ENCODE results near the gene DPAGT1.
"Not testable (repeated sequence)": the region's sequence is repeated elsewhere in the genome, so short reads cannot be mapped to it uniquely, and the experiment has no call there.

Gene DPAGT1

DNA sequence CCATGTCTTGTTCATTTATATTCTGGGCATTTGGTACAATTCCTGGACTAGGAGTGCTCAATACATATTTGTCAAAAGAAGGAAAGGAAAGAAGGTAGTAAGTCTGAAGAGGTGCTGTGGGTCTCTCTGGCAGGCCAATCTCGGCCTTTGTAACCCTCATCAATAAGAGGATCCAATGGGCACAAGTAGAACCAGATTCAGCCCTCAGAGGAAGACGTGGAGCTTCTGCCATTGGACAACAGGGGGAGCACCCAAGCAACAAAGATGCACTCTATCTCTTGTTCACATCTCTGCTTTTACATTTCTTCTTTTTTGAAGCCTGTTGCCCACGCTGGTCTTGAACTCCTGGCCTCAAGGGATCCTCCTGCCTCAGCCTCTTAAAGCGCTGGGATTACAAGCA is 36.3 kb downstream of the DPAGT1 start:
- CTCF ChIA-PET, result interaction anchor here (0.6 to 1.0 kb wide), 4 partner anchors 20 to 273 kb away, joined by 3 to 5 read pairs (median 4); partner anchors contain the start of gene HMBS
- H3K4me1 ChIP-seq (ENCODE audit: control insufficient read depth, insufficient read depth, low read length), result no peaks in the 10 kb centered on the region
- POLR2A ChIA-PET, result no interaction called here
- H3K4me3 ChIP-seq (ENCODE audit: low read depth, low read length), result no peak overlapping the region
- H3K36me3 ChIP-seq (ENCODE audit: control insufficient read depth in 2 of 2, insufficient read depth in 1 of 2, low read length in 2 of 2), result peaks cover 0 to 10% of the 10 kb centered on the region in 2 experiments; a peak in 1 of 3 replicates
- H3K27ac ChIP-seq (ENCODE audit: extremely low read depth, low read depth, low read length), result no peak overlapping the region
- TF ChIP-seq ZNF654 (tag by site-specific recombination; IDR thresholded peaks at IDR 0.05; ENCODE audit: low read depth), result peak; percentile 23; the same call in 1 of the 2 replicates
- no peak for TF ChIP-seq REPIN1 (tag by site-specific recombination; IDR thresholded peaks at IDR 0.05; ENCODE audit: low read depth)
- H3K9me3 ChIP-seq (ENCODE audit: control insufficient read depth, insufficient read depth, low read depth, low read length), result no peaks in the 10 kb centered on the region

- POLR2A ChIA-PET, result interaction anchor here (1.2 kb wide), 1 partner anchor 22 kb away, joined by 3 read pairs; the partner anchor contains the start of gene HMBS
- Histone ChIP-seq H3K36me3 (ENCODE audit: control insufficient read depth in 2 of 2, insufficient read depth in 1 of 2, low read length in 2 of 2) (no peaks in the 10 kb centered on the region), H3K27ac (ENCODE audit: extremely low read depth, low read depth, low read length) (no peak overlapping the region), H3K4me1 (ENCODE audit: control insufficient read depth, insufficient read depth, low read length) (no peaks in the 10 kb centered on the region), H3K9me3 (ENCODE audit: control insufficient read depth, insufficient read depth, low read depth, low read length) (no peaks in the 10 kb centered on the region), H3K4me3 (ENCODE audit: low read depth, low read length) (no peak overlapping the region)
- CTCF ChIA-PET, result interaction anchor here (0.7 kb wide), 1 partner anchor 88 kb away, joined by 3 read pairs; no protein-coding TSS in a partner anchor
- TF ChIP-seq ZIC2 (tag by site-specific recombination; IDR thresholded peaks at IDR 0.05) (no peak), ZNF175 (tag by site-specific recombination; IDR thresholded peaks at IDR 0.05) (no peak), ZNF624 (tag by site-specific recombination; IDR thresholded peaks at IDR 0.05) (no peak), KLF10 (tag by site-specific recombination; IDR thresholded peaks at IDR 0.05) (no peak), ELK4 (IDR thresholded peaks at IDR 0.05; ENCODE audit: borderline replicate concordance, low read depth, low read length) (no peak)
Observed at GRCh38 chr11:119062779-119063178, 38.9 kb downstream of the DPAGT1 start.

DNA sequence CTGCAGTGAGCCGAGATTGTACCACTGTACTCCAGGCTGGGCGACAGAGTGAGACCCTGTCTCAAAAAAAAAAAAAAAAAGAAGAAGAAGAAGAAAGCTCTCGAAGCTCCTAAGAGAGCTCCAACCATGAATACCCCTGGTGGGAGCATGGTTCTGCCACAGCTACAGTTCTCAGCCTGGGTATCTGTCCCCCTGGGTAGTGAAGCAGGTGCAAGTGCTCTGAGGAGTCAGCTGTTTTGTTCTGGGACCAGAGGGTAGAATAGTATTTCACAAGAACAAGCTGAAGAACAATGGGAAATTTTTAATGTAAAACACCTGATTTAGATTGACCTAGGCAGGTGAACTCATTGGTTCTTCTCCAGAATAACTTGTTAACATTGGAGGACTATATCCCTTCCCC is 40.4 kb downstream of the DPAGT1 start:
- TF ChIP-seq, protein P1, sequence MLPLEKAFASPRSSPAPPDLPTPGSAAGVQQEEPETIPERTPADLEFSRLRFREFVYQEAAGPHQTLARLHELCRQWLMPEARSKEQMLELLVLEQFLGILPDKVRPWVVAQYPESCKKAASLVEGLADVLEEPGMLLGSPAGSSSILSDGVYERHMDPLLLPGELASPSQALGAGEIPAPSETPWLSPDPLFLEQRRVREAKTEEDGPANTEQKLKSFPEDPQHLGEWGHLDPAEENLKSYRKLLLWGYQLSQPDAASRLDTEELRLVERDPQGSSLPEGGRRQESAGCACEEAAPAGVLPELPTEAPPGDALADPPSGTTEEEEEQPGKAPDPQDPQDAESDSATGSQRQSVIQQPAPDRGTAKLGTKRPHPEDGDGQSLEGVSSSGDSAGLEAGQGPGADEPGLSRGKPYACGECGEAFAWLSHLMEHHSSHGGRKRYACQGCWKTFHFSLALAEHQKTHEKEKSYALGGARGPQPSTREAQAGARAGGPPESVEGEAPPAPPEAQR (tag by site-specific recombination; IDR thresholded peaks at IDR 0.05), result no peak
- TF ChIP-seq TRIM28 (IDR thresholded peaks at IDR 0.05; ENCODE audit: borderline replicate concordance, low read length), result no peak
- TF ChIP-seq MEIS1 (CRISPR knock-in tag; IDR thresholded peaks at IDR 0.05; ENCODE audit: borderline replicate concordance), result no peak
- no peaks in the 10 kb centered on the region for H3K36me3 ChIP-seq (ENCODE audit: control insufficient read depth in 2 of 2, insufficient read depth in 1 of 2, low read length in 2 of 2)
- no peaks in the 10 kb centered on the region for H3K4me1 ChIP-seq (ENCODE audit: control insufficient read depth, insufficient read depth, low read length)
- H3K9me3 ChIP-seq (ENCODE audit: control insufficient read depth, insufficient read depth, low read depth, low read length), result no peaks in the 10 kb centered on the region
- POLR2A ChIA-PET, result no interaction called here
- CTCF ChIA-PET, result interaction anchor here (0.6 to 1.3 kb wide), 3 partner anchors 24 to 389 kb away, joined by 3 to 5 read pairs (median 3); no protein-coding TSS in a partner anchor
- no peak overlapping the region for H3K4me3 ChIP-seq (ENCODE audit: low read depth, low read length)
- H3K27ac ChIP-seq (ENCODE audit: extremely low read depth, low read depth, low read length), result no peak overlapping the region

- H3K4me3 ChIP-seq (ENCODE audit: low read depth, low read length); CTCF ChIA-PET; H3K9me3 ChIP-seq (ENCODE audit: control insufficient read depth, insufficient read depth, low read depth, low read length); H3K27ac ChIP-seq (ENCODE audit: extremely low read depth, low read depth, low read length); POLR2A ChIA-PET; H3K4me1 ChIP-seq (ENCODE audit: control insufficient read depth, insufficient read depth, low read length): not testable (repeated sequence)
- H3K36me3 ChIP-seq (ENCODE audit: control insufficient read depth in 2 of 2, insufficient read depth in 1 of 2, low read length in 2 of 2), result peaks cover 0 to 17% of the 10 kb centered on the region in 2 experiments; a peak in 1 of 3 replicates
Observed at GRCh38 chr11:119059128-119059527, 42.5 kb downstream of the DPAGT1 start.

DNA sequence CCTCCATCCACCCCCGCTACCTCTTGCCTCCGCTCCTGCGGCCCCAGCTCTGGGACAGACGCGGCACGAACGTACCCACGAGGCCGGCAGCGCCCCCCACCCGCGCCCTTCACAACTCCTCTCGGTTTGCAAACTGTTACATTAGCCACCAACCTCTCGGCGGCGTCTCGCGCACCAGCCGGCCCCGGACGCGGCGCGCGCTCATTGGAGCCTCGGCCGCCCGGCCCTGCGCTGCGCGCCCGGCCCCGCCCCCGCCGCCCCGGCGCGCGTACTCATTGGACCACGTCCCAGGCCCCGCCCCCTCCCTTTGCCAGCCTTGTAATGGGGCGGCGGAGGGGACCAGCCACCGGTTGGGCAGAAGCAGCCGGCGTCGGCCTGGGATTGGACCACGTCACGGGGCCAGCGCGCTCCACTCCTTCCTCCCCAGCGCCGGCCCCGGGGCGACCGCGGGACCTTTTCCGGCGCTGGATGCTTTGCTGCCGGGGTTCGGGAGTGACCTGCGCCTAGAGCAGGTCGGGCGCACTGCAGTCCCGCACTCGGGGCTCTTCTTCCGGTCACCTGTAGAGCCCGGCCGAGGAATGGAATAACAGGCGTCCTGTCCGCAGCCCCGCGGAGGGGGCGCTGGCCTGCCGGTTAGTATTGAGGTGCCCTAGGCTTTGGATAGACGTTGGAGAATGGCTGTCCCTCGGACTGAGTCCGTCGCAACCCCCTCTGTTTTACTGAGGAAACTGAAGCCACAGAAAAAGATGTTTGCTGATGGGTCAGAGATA is 44.5 kb downstream of the DPAGT1 start, which contains the start of gene HYOU1:
Gene HYOU1 (minus strand): TSS at position 206 of the 770 bp plus-strand sequence. CDS start 1,045 bp downstream, outside the sequence.
- H3K9me3 ChIP-seq (ENCODE audit: control insufficient read depth, insufficient read depth, low read depth, low read length), result no peaks in the 10 kb centered on the region
- no peaks in the 10 kb centered on the region for H3K4me1 ChIP-seq (ENCODE audit: control insufficient read depth, insufficient read depth, low read length)
- CTCF ChIA-PET, result interaction anchor here (0.7 to 1.5 kb wide), 4 partner anchors 11 to 281 kb away, joined by 3 to 6 read pairs (median 4); partner anchors contain the start of gene VPS11
- H3K27ac ChIP-seq (ENCODE audit: extremely low read depth, low read depth, low read length), result peak within 1 kb of the TSS; percentile 72; the same call in 1 of the 2 replicates
- H3K4me3 ChIP-seq (ENCODE audit: low read depth, low read length), result peak within 1 kb of the TSS; percentile 85
- POLR2A ChIA-PET, result interaction anchor here (0.5 to 4.0 kb wide), 17 partner anchors 9 to 91 kb away, joined by 3 to 20 read pairs (median 4); partner anchors contain the start of genes C2CD2L, DPAGT1, HINFP and HMBS
- H3K36me3 ChIP-seq (ENCODE audit: control insufficient read depth in 2 of 2, insufficient read depth in 1 of 2, low read length in 2 of 2), result peaks cover 4 to 37% of the 10 kb centered on the region in 2 experiments; a peak in 1 of 3 replicates
- TF ChIP-seq, protein P1 (tag by site-specific recombination; IDR thresholded peaks at IDR 0.05), result no peak
- TF ChIP-seq, protein P2, sequence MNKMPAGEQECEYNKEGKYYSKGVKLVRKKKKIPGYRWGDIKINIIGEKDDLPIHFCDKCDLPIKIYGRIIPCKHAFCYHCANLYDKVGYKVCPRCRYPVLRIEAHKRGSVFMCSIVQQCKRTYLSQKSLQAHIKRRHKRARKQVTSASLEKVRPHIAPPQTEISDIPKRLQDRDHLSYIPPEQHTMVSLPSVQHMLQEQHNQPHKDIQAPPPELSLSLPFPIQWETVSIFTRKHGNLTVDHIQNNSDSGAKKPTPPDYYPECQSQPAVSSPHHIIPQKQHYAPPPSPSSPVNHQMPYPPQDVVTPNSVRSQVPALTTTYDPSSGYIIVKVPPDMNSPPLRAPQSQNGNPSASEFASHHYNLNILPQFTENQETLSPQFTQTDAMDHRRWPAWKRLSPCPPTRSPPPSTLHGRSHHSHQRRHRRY (tag by site-specific recombination; IDR thresholded peaks at IDR 0.05), result no peak
- TF ChIP-seq ZNF121 (tag by site-specific recombination; IDR thresholded peaks at IDR 0.05), result no peak
- peak; percentile 47 for TF ChIP-seq ZNF335 (tag by site-specific recombination; conservative IDR thresholded peaks at IDR 0.05)
- TF ChIP-seq ZNF248 (tag by site-specific recombination; IDR thresholded peaks at IDR 0.05), result no peak
- TF ChIP-seq BCL11B (tag by site-specific recombination; IDR thresholded peaks at IDR 0.05; ENCODE audit: low read depth), result no peak
- TF ChIP-seq ELK4 (IDR thresholded peaks at IDR 0.05; ENCODE audit: borderline replicate concordance, low read depth, low read length), result no peak
